ENCODE results near the gene CEP89. TPM values are rescaled to one million over a fixed set of nuclear protein-coding genes. Genes with fewer than 3 reads are reported as not detected.
"Not testable (repeated sequence)": the region's sequence is repeated elsewhere in the genome, so short reads cannot be mapped to it uniquely, and the experiment has no call there.

CEP89 gene
- total RNA-seq, 2 donors from 2014 or later, result 19.3 to 20.6 TPM

DNA sequence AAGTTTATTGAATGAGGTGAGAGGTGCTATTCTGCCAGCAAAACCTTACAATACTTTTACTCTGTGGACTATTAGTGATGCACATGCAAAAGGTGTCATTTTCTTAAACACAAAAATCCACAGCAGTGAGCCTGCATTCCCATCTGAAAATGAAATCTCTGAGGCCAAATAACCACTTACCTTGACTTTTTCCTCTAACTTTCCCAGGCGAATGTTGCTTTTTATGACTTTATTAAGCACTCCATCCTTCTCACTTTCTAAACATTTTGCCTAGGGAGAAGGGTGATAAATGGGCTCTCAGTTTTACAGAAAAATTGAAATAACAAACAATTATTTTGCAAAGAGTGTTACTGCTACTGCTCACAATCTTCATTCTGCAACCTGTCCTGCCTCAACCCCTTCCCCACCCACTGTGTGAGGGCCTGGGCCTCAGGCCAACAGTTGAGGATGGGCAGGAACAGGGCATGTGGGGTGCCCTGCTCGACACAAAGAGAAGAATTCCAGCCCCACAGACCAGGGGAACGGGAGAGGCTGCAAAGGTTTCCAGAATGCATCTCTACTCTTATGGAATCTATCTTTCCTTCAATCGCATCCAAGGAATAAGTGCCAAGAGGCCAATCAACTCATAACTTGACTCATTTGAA lies 84.1 kb downstream of the CEP89 start:
- no peak overlapping the region for H3K4me3 ChIP-seq
- no peaks in the 10 kb centered on the region for H3K9me3 ChIP-seq
- H3K4me1 ChIP-seq (replicated peaks), result no peaks in the 10 kb centered on the region
- WGBS, result 82% methylated on average over 4 of the region's 4 CpGs
- H3K27me3 ChIP-seq (replicated peaks; ENCODE audit: insufficient read depth), result no peaks in the 10 kb centered on the region
- no peak for DNase-seq (ENCODE audit: low spot score)
- TF ChIP-seq, protein P1, sequence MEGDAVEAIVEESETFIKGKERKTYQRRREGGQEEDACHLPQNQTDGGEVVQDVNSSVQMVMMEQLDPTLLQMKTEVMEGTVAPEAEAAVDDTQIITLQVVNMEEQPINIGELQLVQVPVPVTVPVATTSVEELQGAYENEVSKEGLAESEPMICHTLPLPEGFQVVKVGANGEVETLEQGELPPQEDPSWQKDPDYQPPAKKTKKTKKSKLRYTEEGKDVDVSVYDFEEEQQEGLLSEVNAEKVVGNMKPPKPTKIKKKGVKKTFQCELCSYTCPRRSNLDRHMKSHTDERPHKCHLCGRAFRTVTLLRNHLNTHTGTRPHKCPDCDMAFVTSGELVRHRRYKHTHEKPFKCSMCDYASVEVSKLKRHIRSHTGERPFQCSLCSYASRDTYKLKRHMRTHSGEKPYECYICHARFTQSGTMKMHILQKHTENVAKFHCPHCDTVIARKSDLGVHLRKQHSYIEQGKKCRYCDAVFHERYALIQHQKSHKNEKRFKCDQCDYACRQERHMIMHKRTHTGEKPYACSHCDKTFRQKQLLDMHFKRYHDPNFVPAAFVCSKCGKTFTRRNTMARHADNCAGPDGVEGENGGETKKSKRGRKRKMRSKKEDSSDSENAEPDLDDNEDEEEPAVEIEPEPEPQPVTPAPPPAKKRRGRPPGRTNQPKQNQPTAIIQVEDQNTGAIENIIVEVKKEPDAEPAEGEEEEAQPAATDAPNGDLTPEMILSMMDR (IDR thresholded peaks at IDR 0.05), result no peak
- TF ChIP-seq POLR2AphosphoS5 (IDR thresholded peaks at IDR 0.05) (no peak), POLR2A (IDR thresholded peaks at IDR 0.05) (no peak)
- intact Hi-C loops (cut with DNase I), result no loop called here
- H3K36me3 ChIP-seq, result no peaks in the 10 kb centered on the region
- H3K27ac ChIP-seq, result no peak overlapping the region

DNA sequence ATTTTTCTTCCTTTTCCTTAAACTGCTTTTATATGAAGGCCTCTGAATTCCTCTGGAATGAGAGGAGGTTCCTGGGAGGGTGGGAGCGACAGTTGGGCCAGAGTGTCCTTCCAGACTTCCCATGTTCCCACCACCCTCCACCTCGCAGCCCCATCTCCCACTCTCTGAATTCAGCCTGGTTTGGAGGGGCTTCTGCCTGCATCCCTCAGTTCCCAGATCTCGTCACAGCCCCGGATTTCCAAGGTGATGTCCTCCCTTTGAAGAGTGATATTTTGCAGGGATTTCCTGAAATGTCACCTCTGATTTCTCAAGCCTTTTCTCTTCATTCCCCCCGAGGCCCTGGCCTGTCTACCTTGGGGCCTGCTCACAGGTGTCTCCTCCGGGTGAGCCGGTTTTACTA lies 85.5 kb downstream of the CEP89 start:
- H3K36me3 ChIP-seq, result no peaks in the 10 kb centered on the region
- H3K4me3 ChIP-seq, result no peak overlapping the region
- no peak overlapping the region for H3K27ac ChIP-seq
- TF ChIP-seq, protein P1 (IDR thresholded peaks at IDR 0.05), result no peak
- TF ChIP-seq POLR2AphosphoS5 (IDR thresholded peaks at IDR 0.05), result no peak
- no peak for TF ChIP-seq POLR2A (IDR thresholded peaks at IDR 0.05)
- 79% methylated on average over 7 of the region's 7 CpGs for WGBS
- no peaks in the 10 kb centered on the region for H3K4me1 ChIP-seq (replicated peaks)
- no peaks in the 10 kb centered on the region for H3K27me3 ChIP-seq (replicated peaks; ENCODE audit: insufficient read depth)
- H3K9me3 ChIP-seq, result no peaks in the 10 kb centered on the region
- no peak for DNase-seq (ENCODE audit: low spot score)
- intact Hi-C loops (cut with DNase I), result no loop called here

DNA sequence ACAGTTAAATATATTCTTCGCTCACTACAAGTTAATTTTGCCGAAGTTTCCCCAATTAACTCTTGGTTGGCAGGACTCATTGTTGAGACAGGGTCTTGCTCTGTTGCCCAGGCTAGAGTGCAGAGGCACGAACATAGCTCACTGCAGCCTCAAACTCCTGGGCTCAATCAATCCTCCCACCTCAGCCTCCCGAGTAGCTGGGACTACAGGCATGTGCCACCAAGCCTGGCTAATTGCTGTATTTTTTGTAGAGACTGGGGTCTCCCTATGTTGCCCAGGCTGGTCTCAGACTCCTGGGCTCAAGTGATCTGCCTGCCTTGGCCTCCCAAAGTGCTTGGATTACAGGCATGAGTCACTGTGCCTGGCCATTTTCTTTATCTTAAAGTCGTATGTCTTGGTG lies 86.5 kb downstream of the CEP89 start:
- intact Hi-C loops (cut with DNase I); H3K36me3 ChIP-seq; DNase-seq (ENCODE audit: low spot score): not testable (repeated sequence)

DNA sequence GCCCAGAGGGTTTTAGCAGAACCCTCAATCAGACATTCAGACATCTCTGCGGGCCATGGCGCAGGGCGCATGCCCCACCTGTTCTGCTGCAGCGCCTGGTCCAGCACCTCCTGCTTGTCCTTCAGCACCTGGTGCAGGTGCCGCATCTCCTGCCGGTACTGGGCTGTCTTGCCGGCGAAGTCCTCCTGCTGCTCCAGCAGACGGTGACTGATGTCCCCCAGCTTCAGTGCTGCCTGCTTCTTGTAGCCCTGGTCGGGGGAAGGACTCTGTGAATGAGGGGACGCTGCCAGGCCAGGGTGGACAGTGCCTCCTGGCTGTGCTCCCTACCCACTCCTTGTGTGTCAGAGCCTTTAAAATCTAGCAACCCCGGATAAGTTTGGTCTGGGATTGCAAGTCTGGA lies 90.0 kb downstream of the CEP89 start:
- WGBS, result 81% methylated on average over 12 of the region's 12 CpGs
- Histone ChIP-seq H3K27ac (no peak overlapping the region), H3K36me3 (no peaks in the 10 kb centered on the region), H3K4me1 (replicated peaks) (no peaks in the 10 kb centered on the region), H3K27me3 (replicated peaks; ENCODE audit: insufficient read depth) (no peaks in the 10 kb centered on the region), H3K4me3 (no peak overlapping the region), H3K9me3 (no peaks in the 10 kb centered on the region)
- intact Hi-C loops (cut with DNase I), result no loop called here
- no peak for DNase-seq (ENCODE audit: low spot score)
- TF ChIP-seq, protein P1 (IDR thresholded peaks at IDR 0.05), result no peak
- TF ChIP-seq POLR2A (IDR thresholded peaks at IDR 0.05) (no peak), POLR2AphosphoS5 (IDR thresholded peaks at IDR 0.05) (no peak)

More for the DNA sequence above, 86.5 kb downstream of the CEP89 start:
- 90% methylated on average over 5 of the region's 5 CpGs for WGBS
- not testable (repeated sequence) for H3K4me1 ChIP-seq (replicated peaks); H3K27me3 ChIP-seq (replicated peaks; ENCODE audit: insufficient read depth); H3K4me3 ChIP-seq; H3K9me3 ChIP-seq; H3K27ac ChIP-seq

DNA sequence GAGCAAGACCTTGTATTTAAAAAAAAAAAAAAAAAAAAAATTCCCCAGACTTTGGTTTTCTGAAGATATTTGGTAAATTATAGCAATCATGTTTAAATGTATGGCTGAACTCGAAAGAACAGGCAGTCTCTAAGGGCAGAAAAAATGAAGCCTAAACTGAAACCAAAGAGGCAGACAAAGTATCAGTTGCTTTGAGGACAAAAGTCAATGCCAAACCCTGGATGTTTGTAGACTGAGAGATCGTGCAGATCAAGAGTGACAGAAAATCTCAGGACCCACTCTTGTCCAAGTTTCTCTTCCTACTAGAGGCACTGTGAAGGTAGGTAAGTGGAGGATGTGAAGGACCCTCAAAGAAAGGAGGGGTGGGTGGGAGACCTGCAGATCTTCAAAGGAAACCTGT lies 91.1 kb downstream of the CEP89 start:
- Histone ChIP-seq H3K27me3 (replicated peaks; ENCODE audit: insufficient read depth) (no peaks in the 10 kb centered on the region), H3K27ac (no peak overlapping the region), H3K36me3 (no peaks in the 10 kb centered on the region), H3K4me1 (replicated peaks) (no peaks in the 10 kb centered on the region), H3K4me3 (no peak overlapping the region), H3K9me3 (no peaks in the 10 kb centered on the region)
- intact Hi-C loops (cut with DNase I), result no loop called here
- TF ChIP-seq, protein P1 (IDR thresholded peaks at IDR 0.05), result no peak
- TF ChIP-seq POLR2A (IDR thresholded peaks at IDR 0.05) (no peak), POLR2AphosphoS5 (IDR thresholded peaks at IDR 0.05) (no peak)
- DNase-seq (ENCODE audit: low spot score), result no peak
- WGBS, result 72% methylated on average over 2 of the region's 2 CpGs
